Measurements from ENCODE around the gene IFT20.

Gene IFT20

DNA sequence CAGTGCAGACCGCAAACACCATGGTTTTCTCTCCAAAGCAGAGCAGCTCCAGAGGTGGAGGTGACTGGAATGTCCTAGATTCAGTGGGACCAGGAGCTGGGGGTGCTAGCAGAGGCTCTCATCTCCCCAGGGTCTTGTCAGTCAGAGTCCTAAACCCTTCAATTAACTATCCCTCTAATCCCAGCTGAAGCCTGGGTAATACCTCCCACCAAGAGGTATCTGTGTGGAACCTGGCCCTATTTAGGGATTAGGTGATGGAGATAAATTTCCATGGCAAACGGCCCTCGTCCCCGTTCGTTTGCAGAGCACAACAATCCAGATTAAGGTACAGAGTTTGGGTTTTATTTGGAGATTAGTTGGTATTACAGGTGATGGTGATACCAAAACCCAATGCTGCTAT is 27.9 kb upstream of the IFT20 start:
- H2AFZ ChIP-seq (ENCODE audit: low read length): no peak overlapping the region
- no peak overlapping the region for H3K4me2 ChIP-seq (ENCODE audit: low read length)
- H3K9me3 ChIP-seq (ENCODE audit: low read length): no peaks in the 10 kb centered on the region
- H3K27ac ChIP-seq (ENCODE audit: low read depth, low read length, poor library complexity, severe bottlenecking): no peak overlapping the region
- no peaks in the 10 kb centered on the region for H4K20me1 ChIP-seq (ENCODE audit: insufficient read depth, low read length)
- no peak overlapping the region for H3K9ac ChIP-seq (ENCODE audit: low read length)
- H3K4me1 ChIP-seq (ENCODE audit: insufficient read depth, low read length, severe bottlenecking): peaks cover 6% of the 10 kb centered on the region
- no peaks in the 10 kb centered on the region for H3K9me2 ChIP-seq (ENCODE audit: low read depth, low read length)
- H3K27me3 ChIP-seq (ENCODE audit: insufficient read depth, low read length): no peaks in the 10 kb centered on the region
- H3K36me3 ChIP-seq (ENCODE audit: insufficient read depth, low read length): peaks cover 41% of the 10 kb centered on the region
- H3K79me2 ChIP-seq (ENCODE audit: insufficient read depth, low read length): peaks cover 2% of the 10 kb centered on the region; the same call in 1 of the 2 replicates
- no peak overlapping the region for H3K4me3 ChIP-seq (ENCODE audit: low read depth, low read length, poor library complexity, severe bottlenecking)
- H3F3A ChIP-seq (ENCODE audit: insufficient read depth, low read length): no peaks in the 10 kb centered on the region
- no peak for TF ChIP-seq EZH2 (IDR thresholded peaks at IDR 0.05; ENCODE audit: borderline replicate concordance, low read length)
- TF ChIP-seq, protein P1, sequence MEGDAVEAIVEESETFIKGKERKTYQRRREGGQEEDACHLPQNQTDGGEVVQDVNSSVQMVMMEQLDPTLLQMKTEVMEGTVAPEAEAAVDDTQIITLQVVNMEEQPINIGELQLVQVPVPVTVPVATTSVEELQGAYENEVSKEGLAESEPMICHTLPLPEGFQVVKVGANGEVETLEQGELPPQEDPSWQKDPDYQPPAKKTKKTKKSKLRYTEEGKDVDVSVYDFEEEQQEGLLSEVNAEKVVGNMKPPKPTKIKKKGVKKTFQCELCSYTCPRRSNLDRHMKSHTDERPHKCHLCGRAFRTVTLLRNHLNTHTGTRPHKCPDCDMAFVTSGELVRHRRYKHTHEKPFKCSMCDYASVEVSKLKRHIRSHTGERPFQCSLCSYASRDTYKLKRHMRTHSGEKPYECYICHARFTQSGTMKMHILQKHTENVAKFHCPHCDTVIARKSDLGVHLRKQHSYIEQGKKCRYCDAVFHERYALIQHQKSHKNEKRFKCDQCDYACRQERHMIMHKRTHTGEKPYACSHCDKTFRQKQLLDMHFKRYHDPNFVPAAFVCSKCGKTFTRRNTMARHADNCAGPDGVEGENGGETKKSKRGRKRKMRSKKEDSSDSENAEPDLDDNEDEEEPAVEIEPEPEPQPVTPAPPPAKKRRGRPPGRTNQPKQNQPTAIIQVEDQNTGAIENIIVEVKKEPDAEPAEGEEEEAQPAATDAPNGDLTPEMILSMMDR (IDR thresholded peaks at IDR 0.05; ENCODE audit: low read length): no peak

DNA sequence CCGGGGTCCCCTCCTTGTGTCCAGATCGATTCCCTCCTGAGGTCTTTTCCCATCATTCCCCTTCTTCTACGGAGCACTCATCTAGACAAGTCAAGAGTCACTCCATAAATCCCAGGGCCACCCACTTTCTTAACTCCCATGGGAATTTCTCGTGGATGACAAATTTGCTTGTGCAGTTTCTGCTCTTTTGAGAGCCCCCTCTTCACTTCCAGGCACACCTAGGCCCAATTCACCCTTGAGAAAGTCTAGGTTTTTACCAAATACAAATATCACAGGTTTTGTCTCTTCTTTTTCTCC is 22.6 kb upstream of the IFT20 start:
- H3K27ac ChIP-seq (ENCODE audit: low read depth, low read length, poor library complexity, severe bottlenecking): no peak overlapping the region
- peak overlapping the region; percentile 99 for H3K9ac ChIP-seq (ENCODE audit: low read length)
- peak overlapping the region; percentile 99 for H3K4me3 ChIP-seq (ENCODE audit: low read depth, low read length, poor library complexity, severe bottlenecking)
- H3K4me2 ChIP-seq (ENCODE audit: low read length): peak overlapping the region; percentile 94
- H3K4me1 ChIP-seq (ENCODE audit: insufficient read depth, low read length, severe bottlenecking): peaks cover 25% of the 10 kb centered on the region
- H4K20me1 ChIP-seq (ENCODE audit: insufficient read depth, low read length): no peaks in the 10 kb centered on the region
- H3K27me3 ChIP-seq (ENCODE audit: insufficient read depth, low read length): no peaks in the 10 kb centered on the region
- no peak overlapping the region for H2AFZ ChIP-seq (ENCODE audit: low read length)
- peaks cover 20% of the 10 kb centered on the region for H3K79me2 ChIP-seq (ENCODE audit: insufficient read depth, low read length)
- no peaks in the 10 kb centered on the region for H3F3A ChIP-seq (ENCODE audit: insufficient read depth, low read length)
- peaks cover 57% of the 10 kb centered on the region for H3K36me3 ChIP-seq (ENCODE audit: insufficient read depth, low read length)
- TF ChIP-seq EZH2 (IDR thresholded peaks at IDR 0.05; ENCODE audit: borderline replicate concordance, low read length): no peak
- TF ChIP-seq, protein P1 (IDR thresholded peaks at IDR 0.05; ENCODE audit: low read length): no peak
- H3K9me3 ChIP-seq (ENCODE audit: low read length): no peaks in the 10 kb centered on the region
- H3K9me2 ChIP-seq (ENCODE audit: low read depth, low read length): no peaks in the 10 kb centered on the region

DNA sequence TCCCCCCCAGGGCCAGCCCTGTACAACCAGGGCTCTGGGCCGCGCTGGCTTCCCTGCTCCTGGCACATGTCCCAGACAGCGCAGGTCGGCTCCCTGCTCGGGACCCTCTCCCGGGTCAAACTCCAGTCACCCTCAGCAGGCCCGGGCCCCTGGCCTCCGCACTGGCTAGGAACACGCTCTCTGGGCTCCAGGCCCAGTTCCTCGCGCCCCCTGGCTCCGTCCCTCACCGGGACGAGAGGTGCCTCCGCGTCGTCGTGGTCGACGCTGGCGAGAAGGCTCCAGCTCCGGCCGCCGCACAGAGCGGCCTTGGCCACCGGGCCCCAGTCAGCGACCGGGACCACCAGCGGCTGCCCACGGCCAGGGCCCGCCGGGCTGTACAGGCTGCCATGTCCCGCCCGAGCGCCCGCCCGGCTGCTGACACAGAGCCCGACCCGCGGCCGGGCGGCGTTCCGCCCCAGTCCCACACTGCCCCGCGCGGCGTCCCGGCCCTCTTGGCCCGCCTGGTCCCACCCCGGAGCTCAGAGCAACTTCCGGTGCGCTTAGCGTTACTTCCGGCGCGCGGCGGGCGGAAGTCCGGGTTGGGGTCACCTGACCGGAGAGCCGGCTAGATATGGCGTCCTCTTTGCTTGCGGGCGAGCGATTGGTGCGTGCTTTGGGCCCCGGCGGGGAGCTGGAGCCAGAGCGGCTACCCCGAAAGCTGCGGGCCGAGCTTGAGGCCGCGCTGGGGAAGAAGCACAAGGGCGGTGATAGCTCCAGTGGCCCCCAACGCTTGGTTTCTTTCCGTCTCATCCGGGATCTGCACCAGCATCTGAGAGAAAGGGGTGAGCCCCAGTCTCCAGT is 22.0 kb upstream of the IFT20 start, which contains the start of gene POLDIP2:
Gene POLDIP2, minus strand, starts transcription at position 467 of the 840 bp plus-strand sequence. Its CDS starts 79 bp downstream, at position 388.
- Histone ChIP-seq H2AFZ (ENCODE audit: low read length) (no peak within 1 kb of the TSS), H3F3A (ENCODE audit: insufficient read depth, low read length) (no peaks in the 10 kb centered on the region), H4K20me1 (ENCODE audit: insufficient read depth, low read length) (no peaks in the 10 kb centered on the region), H3K36me3 (ENCODE audit: insufficient read depth, low read length) (peaks cover 58% of the 10 kb centered on the region), H3K27me3 (ENCODE audit: insufficient read depth, low read length) (no peaks in the 10 kb centered on the region), H3K4me3 (ENCODE audit: low read depth, low read length, poor library complexity, severe bottlenecking) (peak within 1 kb of the TSS; percentile 99), H3K4me1 (ENCODE audit: insufficient read depth, low read length, severe bottlenecking) (peaks cover 25% of the 10 kb centered on the region), H3K9me2 (ENCODE audit: low read depth, low read length) (no peaks in the 10 kb centered on the region), H3K9me3 (ENCODE audit: low read length) (no peaks in the 10 kb centered on the region), H3K9ac (ENCODE audit: low read length) (peak within 1 kb of the TSS; percentile 99), H3K27ac (ENCODE audit: low read depth, low read length, poor library complexity, severe bottlenecking) (no peak within 1 kb of the TSS), H3K79me2 (ENCODE audit: insufficient read depth, low read length) (peaks cover 20% of the 10 kb centered on the region), H3K4me2 (ENCODE audit: low read length) (peak within 1 kb of the TSS; percentile 94)
- TF ChIP-seq, protein P1 (IDR thresholded peaks at IDR 0.05; ENCODE audit: low read length): no peak
- TF ChIP-seq EZH2 (IDR thresholded peaks at IDR 0.05; ENCODE audit: borderline replicate concordance, low read length): no peak

Data from OCI-LY1 (cell line).